Lower leg skin (tissue), 4 donors: Measurements from ENCODE around the gene CCNJL. TPM values are rescaled to one million over a fixed set of nuclear protein-coding genes. Genes with fewer than 3 reads are reported as not detected.

Experiments used
- DNase-seq, 2 donors: peaks; one replicate each; pipeline ENCODE4 v3.0.0-alpha.2; 2019; ENCODE audit warnings: low spot score in 2 of 2
- H3K4me3 ChIP-seq: fragments of 200-600 bp; sonication (generic); 2 replicates; pipeline ENCODE4 v1.5.1; 2017; ENCODE audit warnings: mild to moderate bottlenecking, low read depth; ENCODE audit not compliant: poor library complexity, severe bottlenecking
- CTCF ChIP-seq, 3 donors: fragments of 450-650 bp; IDR thresholded peaks; one replicate each; pipeline ENCODE4 v1.5.1; 2016; ENCODE audit warnings: antibody characterized with exemption in 3 of 3, mild to moderate bottlenecking in 3 of 3, moderate library complexity in 2 of 3
- POLR2A ChIP-seq, 2 donors: fragments of 450-650 bp; IDR thresholded peaks; one replicate each; pipeline ENCODE4 v1.6.1; 2016 to 2017; ENCODE audit warnings: antibody characterized with exemption in 2 of 2, mild to moderate bottlenecking in 1 of 2, moderate library complexity in 1 of 2
- WGBS, 2 donors: methylation state at CpG; one replicate each; pipeline ENCODE4 v1.1.5; 2018; 5-methylcytosine and 5-hydroxymethylcytosine counted together
- intact Hi-C: fragments of 100-400 bp; cut with DNase I; formaldehyde crosslinking; loops from one replicate; pipeline ENCODE4 v1.15.0; 2023; ENCODE audit warnings: low total_unique reads
- total RNA-seq, 4 donors: library from RNA; depleted of rRNA; stranded (reverse); fragments of >200 nt; gene quantifications; one replicate each; pipeline ENCODE4 v1.1.0, GENCODE V29; 2016

Gene CCNJL
- total RNA-seq, 4 donors from 2014 or later = 0.08 to 0.34 (median 0.22) TPM

- TF ChIP-seq CTCF (IDR thresholded peaks at IDR 0.05) (no peak), POLR2A (IDR thresholded peaks at IDR 0.05) (no peak)
- intact Hi-C loops = no loop called here
- no peak for DNase-seq
- H3K4me3 ChIP-seq = no peak overlapping the region
- WGBS, 2 donors = 35 to 36% methylated on average over 7 of the region's 7 CpGs
Measured at GRCh38 chr5:160357861-160358411, 45.6 kb upstream of the CCNJL start.

- no peak overlapping the region for H3K4me3 ChIP-seq
- DNase-seq = no peak
- TF ChIP-seq CTCF (IDR thresholded peaks at IDR 0.05) (no peak), POLR2A (IDR thresholded peaks at IDR 0.05) (no peak)
- intact Hi-C loops = no loop called here
- WGBS, 2 donors = 54% methylated on average over 7 of the region's 7 CpGs
Measured at GRCh38 chr5:160357394-160357793, 45.0 kb upstream of the CCNJL start.

- 76 to 84% methylated on average over 7 of the region's 7 CpGs for WGBS, 2 donors
- DNase-seq = no peak
- intact Hi-C loops = no loop called here
- TF ChIP-seq CTCF (IDR thresholded peaks at IDR 0.05) (no peak), POLR2A (IDR thresholded peaks at IDR 0.05) (no peak)
- H3K4me3 ChIP-seq = no peak overlapping the region
Measured at GRCh38 chr5:160356550-160357347, 44.4 kb upstream of the CCNJL start.

- 97% methylated on average over 14 of the region's 14 CpGs for WGBS, 2 donors
- TF ChIP-seq CTCF (IDR thresholded peaks at IDR 0.05) (no peak), POLR2A (IDR thresholded peaks at IDR 0.05) (no peak)
- intact Hi-C loops = no loop called here
- no peak overlapping the region for H3K4me3 ChIP-seq
- DNase-seq = no peak
Measured at GRCh38 chr5:160354666-160355065, 42.3 kb upstream of the CCNJL start.

GRCh38 chr5:160353379-160353778 lies 41.0 kb upstream of the CCNJL start:
- no peak for DNase-seq
- no peak overlapping the region for H3K4me3 ChIP-seq
- intact Hi-C loops = no loop called here
- 76 to 84% methylated on average over 8 of the region's 8 CpGs for WGBS, 2 donors
- TF ChIP-seq POLR2A (IDR thresholded peaks at IDR 0.05) = no peak
- no peak for TF ChIP-seq CTCF (IDR thresholded peaks at IDR 0.05)
